Endothelial cell of umbilical vein (primary cell): ENCODE data around the gene BMPR1B. TPM values are rescaled to one million over a fixed set of nuclear protein-coding genes. Genes with fewer than 3 reads are reported as not detected.

Experiments used
- BruUV-seq: library from RNA; stranded (reverse); fragments of 400-500 nt; replicated peaks from 2 replicates; lab custom pipeline; 2021; lab: Mats Ljungman, UMichigan
- CTCF ChIA-PET: fragments of 300-600, 350-600 bp; sonication (Branson Sonifier 250); formaldehyde crosslinking; loops from one replicate; lab custom pipeline; 2021; ENCODE audit warnings: antibody characterized with exemption, inconsistent platforms; lab: Charles Lee
- POLR2A ChIA-PET: fragments of 300-600, 350-600 bp; sonication (Branson Sonifier 250); formaldehyde crosslinking; loops from one replicate; lab custom pipeline; 2021; ENCODE audit warnings: antibody characterized with exemption, inconsistent platforms; lab: Charles Lee
- DNase-seq: peaks from one replicate; pipeline ENCODE4 v3.0.0-alpha.2; 2011; ENCODE audit warnings: low read depth, low spot score
- FAIRE-seq: peaks from 2 replicates; lab custom pipeline; 2011; peaks lifted over from hg19 to GRCh38; lab: Jason Lieb, UNC
- H2AFZ ChIP-seq: 2 replicates; pipeline ENCODE4 v1.6.0; 2012; ENCODE audit warnings: low read depth, low read length, control low read depth, inconsistent platforms
- H3K27ac ChIP-seq: 2 replicates; pipeline ENCODE4 v1.5.1; 2011; ENCODE audit warnings: low read depth, mild to moderate bottlenecking, control low read depth, low read length, moderate library complexity; ENCODE audit not compliant: insufficient read depth
- H3K27me3 ChIP-seq, 2 experiments: 2 replicates each; pipeline versions ENCODE4 v1.6.0 to v1.6.1; 2011; ENCODE audit warnings: low read length in 2 of 2, mixed read lengths in 1 of 2; ENCODE audit not compliant: control insufficient read depth in 2 of 2, insufficient read depth in 2 of 2
- H3K36me3 ChIP-seq, 2 experiments: 2 replicates in 1 of 2; 3 replicates in 1 of 2; pipeline ENCODE4 v1.5.1; 2011; ENCODE audit warnings: low read length in 2 of 2, mild to moderate bottlenecking in 1 of 2, moderate library complexity in 1 of 2; ENCODE audit not compliant: control insufficient read depth in 2 of 2, insufficient read depth in 2 of 2; ENCODE audit errors: extremely low read depth in 1 of 2
- H3K4me1 ChIP-seq: 3 replicates; pipeline ENCODE4 v1.5.1; 2011; ENCODE audit warnings: mild to moderate bottlenecking, low read length; ENCODE audit not compliant: control insufficient read depth, insufficient read depth; ENCODE audit errors: extremely low read depth
- H3K4me2 ChIP-seq: 2 replicates; pipeline ENCODE4 v1.6.1; 2011; ENCODE audit warnings: low read length, control low read depth, mixed read lengths; ENCODE audit not compliant: insufficient read depth
- H3K4me3 ChIP-seq, 3 experiments: fragments of 200-600 bp in 1 of 3; sonication (generic), shearing (Covaris generic) in 1 of 3; replicated peaks in 1 of 3; 2 replicates each; pipeline ENCODE4 v1.5.1; 2011 to 2016; ENCODE audit warnings: control low read depth in 3 of 3, low read length in 3 of 3, mild to moderate bottlenecking in 2 of 3, inconsistent platforms in 1 of 3, low read depth in 1 of 3, moderate library complexity in 1 of 3; ENCODE audit not compliant: insufficient read depth in 1 of 3
- H3K79me2 ChIP-seq: 2 replicates; pipeline ENCODE4 v1.6.0; 2012; ENCODE audit warnings: low read length, inconsistent platforms; ENCODE audit not compliant: control insufficient read depth, insufficient read depth
- H3K9ac ChIP-seq: replicated peaks from 2 replicates; pipeline ENCODE3; 2011; ENCODE audit warnings: low read length, control low read depth; ENCODE audit not compliant: insufficient read depth; ENCODE audit errors: extremely low read depth
- H3K9me1 ChIP-seq: replicated peaks from 3 replicates; pipeline ENCODE4 v1.6.0; 2011; ENCODE audit warnings: mild to moderate bottlenecking, low read length; ENCODE audit not compliant: control insufficient read depth, insufficient read depth; ENCODE audit errors: extremely low read depth
- H3K9me3 ChIP-seq: replicated peaks from 2 replicates; pipeline ENCODE4 v1.5.1; 2012; ENCODE audit warnings: low read length, inconsistent platforms; ENCODE audit not compliant: control insufficient read depth, insufficient read depth
- H4K20me1 ChIP-seq: replicated peaks from 2 replicates; pipeline ENCODE3; 2011; ENCODE audit warnings: mild to moderate bottlenecking, low read length; ENCODE audit not compliant: control insufficient read depth, insufficient read depth; ENCODE audit errors: extremely low read depth
- EZH2 ChIP-seq: IDR thresholded peaks from 2 replicates; pipeline ENCODE4 v1.6.1; 2012; ENCODE audit warnings: borderline replicate concordance, low read depth, mild to moderate bottlenecking, moderate library complexity, low read length, inconsistent platforms; ENCODE audit not compliant: severe bottlenecking
- FOS ChIP-seq: IDR thresholded peaks from 2 replicates; pipeline ENCODE4 v1.6.1; 2011; ENCODE audit warnings: mild to moderate bottlenecking, low read length, moderate library complexity, borderline replicate concordance; ENCODE audit not compliant: insufficient read depth
- GATA2 ChIP-seq: IDR thresholded peaks from 2 replicates; pipeline ENCODE4 v1.7.0; 2011; ENCODE audit warnings: low read depth, mild to moderate bottlenecking, moderate library complexity, mixed read lengths, low read length; ENCODE audit not compliant: insufficient read length, insufficient read depth
- JUN ChIP-seq: IDR thresholded peaks from 2 replicates; pipeline ENCODE4 v1.6.1; 2011; ENCODE audit warnings: borderline replicate concordance, low read depth; ENCODE audit not compliant: insufficient read length, insufficient read depth
- MYC ChIP-seq: IDR thresholded peaks from one replicate; pipeline ENCODE4 v1.6.1; 2011; ENCODE audit warnings: mild to moderate bottlenecking, low read depth, low read length
- POLR2A ChIP-seq: IDR thresholded peaks from 2 replicates; pipeline ENCODE4 v1.6.1; 2012; ENCODE audit warnings: low read depth, mild to moderate bottlenecking, control low read depth, low read length
- POLR2AphosphoS5 ChIP-seq: IDR thresholded peaks from 2 replicates; pipeline ENCODE4 v1.6.1; 2012; ENCODE audit warnings: low read depth, mild to moderate bottlenecking, control low read depth, low read length, moderate library complexity; ENCODE audit not compliant: insufficient read depth
- dilution Hi-C: fragments of 300-500 bp; cut with MboI; formaldehyde crosslinking; loops from one replicate; pipeline ENCODE4 v1.15.0; 2019; ENCODE audit warnings: low sequenced_read_pairs; ENCODE audit not compliant: extremely low pct_ligation_motif_present
- intact Hi-C: fragments of 100-400 bp; cut with micrococcal nuclease; formaldehyde crosslinking; loops from one replicate; pipeline ENCODE4 v1.10.0; 2022
- polyA plus RNA-seq, 4 experiments: library from polyadenylated mRNA; depleted of rRNA in 3 of 4; stranded (reverse) in 3 of 4; unstranded in 1 of 4; fragments of >200 nt; gene quantifications; 2 replicates each; pipeline versions ENCODE4 v1.2.1 to v1.2.3, GENCODE V29; 2011 to 2012; ENCODE audit warnings: missing spikeins in 1 of 4
- total RNA-seq: library from RNA; stranded (reverse); gene quantifications from 2 replicates; pipeline ENCODE4 v1.2.3, GENCODE V29; 2021
- TF ChIP-seq, protein P1 (sequence below), 2 donors: IDR thresholded peaks; 1 replicate in 1 of 2; 2 replicates in 1 of 2; pipeline ENCODE4 v1.5.1; 2011; ENCODE audit warnings: low read length in 2 of 2, mild to moderate bottlenecking in 2 of 2, moderate library complexity in 2 of 2, control low read depth in 1 of 2, inconsistent platforms in 1 of 2, low read depth in 1 of 2; ENCODE audit not compliant: insufficient read depth in 1 of 2; ENCODE audit errors: extremely low read depth in 1 of 2
- TF ChIP-seq, protein P2 (sequence below): IDR thresholded peaks from 2 replicates; pipeline ENCODE4 v1.6.1; 2011; ENCODE audit not compliant: insufficient read depth, insufficient read length

Gene BMPR1B
- total and polyA plus RNA-seq, 2 donors (not counting 3 experiments of a cell fraction or from before 2014, with no cell fraction given), result 0.28 to 2.1 TPM

DNA sequence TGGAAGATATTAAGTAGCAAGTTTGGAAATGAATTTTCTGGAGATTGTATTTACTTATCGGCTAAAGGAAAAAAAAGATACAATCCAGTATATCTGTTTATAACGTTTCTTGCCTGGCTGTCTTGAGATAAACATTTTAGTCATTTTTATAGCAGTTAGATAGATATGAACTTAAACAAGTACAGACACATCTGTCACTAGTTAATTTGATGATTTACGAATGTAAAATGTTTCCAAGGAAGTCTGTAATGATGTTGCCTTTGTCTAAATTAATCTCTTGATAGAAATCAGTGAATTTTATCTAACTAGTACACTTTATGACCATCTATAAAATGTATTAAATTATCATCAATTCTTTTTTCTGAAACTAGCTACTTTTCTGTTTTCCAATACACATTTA, 5.7 kb downstream of the BMPR1B start:
- Histone ChIP-seq H3K9ac (no peak overlapping the region), H3K9me3 (no peaks in the 10 kb centered on the region), H3K79me2 (no peaks in the 10 kb centered on the region), H3K27ac (no peak overlapping the region), H2AFZ (no peak overlapping the region), H3K27me3 (no peaks in the 10 kb centered on the region), H3K36me3 (no peaks in the 10 kb centered on the region), H3K4me1 (no peaks in the 10 kb centered on the region), H4K20me1 (no peaks in the 10 kb centered on the region), H3K4me3 (no peak overlapping the region), H3K4me2 (no peak overlapping the region), H3K9me1 (no peaks in the 10 kb centered on the region)
- dilution Hi-C loops (no loop called here), intact Hi-C loops (no loop called here)
- CTCF ChIA-PET, result no interaction called here
- TF ChIP-seq GATA2 (no peak), POLR2AphosphoS5 (no peak), MYC (no peak), FOS (no peak), POLR2A (no peak), JUN (no peak), EZH2 (no peak)
- TF ChIP-seq, protein P1, sequence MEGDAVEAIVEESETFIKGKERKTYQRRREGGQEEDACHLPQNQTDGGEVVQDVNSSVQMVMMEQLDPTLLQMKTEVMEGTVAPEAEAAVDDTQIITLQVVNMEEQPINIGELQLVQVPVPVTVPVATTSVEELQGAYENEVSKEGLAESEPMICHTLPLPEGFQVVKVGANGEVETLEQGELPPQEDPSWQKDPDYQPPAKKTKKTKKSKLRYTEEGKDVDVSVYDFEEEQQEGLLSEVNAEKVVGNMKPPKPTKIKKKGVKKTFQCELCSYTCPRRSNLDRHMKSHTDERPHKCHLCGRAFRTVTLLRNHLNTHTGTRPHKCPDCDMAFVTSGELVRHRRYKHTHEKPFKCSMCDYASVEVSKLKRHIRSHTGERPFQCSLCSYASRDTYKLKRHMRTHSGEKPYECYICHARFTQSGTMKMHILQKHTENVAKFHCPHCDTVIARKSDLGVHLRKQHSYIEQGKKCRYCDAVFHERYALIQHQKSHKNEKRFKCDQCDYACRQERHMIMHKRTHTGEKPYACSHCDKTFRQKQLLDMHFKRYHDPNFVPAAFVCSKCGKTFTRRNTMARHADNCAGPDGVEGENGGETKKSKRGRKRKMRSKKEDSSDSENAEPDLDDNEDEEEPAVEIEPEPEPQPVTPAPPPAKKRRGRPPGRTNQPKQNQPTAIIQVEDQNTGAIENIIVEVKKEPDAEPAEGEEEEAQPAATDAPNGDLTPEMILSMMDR (IDR thresholded peaks at IDR 0.05; ENCODE audit: extremely low read depth in 1 of 2, insufficient read depth in 1 of 2, low read depth in 1 of 2, low read length in 2 of 2), result no peak
- TF ChIP-seq, protein P2, sequence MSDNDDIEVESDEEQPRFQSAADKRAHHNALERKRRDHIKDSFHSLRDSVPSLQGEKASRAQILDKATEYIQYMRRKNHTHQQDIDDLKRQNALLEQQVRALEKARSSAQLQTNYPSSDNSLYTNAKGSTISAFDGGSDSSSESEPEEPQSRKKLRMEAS, result no peak
- POLR2A ChIA-PET, result no interaction called here
- no peak for FAIRE-seq
- DNase-seq, result no peak
- BruUV-seq, result no TSS peak
